Raji (cell line): ENCODE measurements around the gene SLC27A6.

Experiments
- POLR2A ChIP-seq: IDR thresholded peaks from 2 replicates; pipeline ENCODE4 v1.6.1; 2011; ENCODE audit warnings: low read depth, low read length, control low read depth; ENCODE audit not compliant: insufficient read depth

The SLC27A6 gene

DNA sequence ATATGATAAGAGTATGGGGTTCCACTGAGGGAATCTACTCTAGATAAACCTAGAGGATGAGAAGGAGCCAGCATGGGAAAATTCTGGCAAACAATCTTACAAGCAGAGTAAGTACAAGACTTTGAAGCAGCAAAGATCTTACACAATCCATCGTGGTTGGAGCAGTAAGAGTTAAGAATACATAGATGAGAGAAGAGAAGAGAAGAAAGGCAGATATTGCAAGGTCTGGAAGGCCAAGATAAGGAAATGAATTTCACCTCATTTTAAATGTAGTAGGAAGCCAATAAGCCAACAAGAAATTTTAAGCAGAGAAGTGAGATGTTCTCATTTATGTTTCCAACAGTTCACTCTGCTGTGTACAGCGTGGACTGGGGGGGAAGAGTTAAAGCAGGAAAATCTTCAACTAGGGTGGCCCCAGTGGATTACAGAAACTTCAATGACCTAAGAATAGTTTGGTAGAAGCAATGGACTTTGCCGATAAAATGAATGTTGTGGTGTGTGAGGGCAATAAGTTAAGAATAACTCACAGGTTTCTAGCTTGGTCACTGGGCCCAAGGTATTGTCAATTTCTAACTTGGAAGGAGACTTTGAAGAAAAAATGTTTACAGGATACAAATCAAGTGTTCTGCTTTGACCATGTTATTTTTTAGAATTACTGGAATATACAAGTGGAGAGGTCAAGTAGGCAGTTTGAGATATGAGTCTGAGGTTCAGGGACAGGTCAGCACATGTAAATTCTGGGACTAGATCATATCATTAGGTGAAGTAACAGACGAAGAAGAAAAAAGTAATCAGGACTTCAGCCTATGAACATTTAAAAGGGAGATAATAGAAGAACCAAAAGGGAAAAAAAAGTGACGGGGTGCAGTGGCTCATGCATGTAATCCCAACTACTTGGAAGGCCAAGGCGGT is 117.2 kb downstream of the SLC27A6 start:
- TF ChIP-seq POLR2A, result no peak
